MM.1S (cell line): ENCODE measurements around the gene APOH.

Experiments
- EZH2 ChIP-seq: fragments of 300-600 bp; sonication (generic); optimal IDR thresholded peaks from 2 replicates; pipeline ENCODE3; 2017; ENCODE audit warnings: low read depth, mild to moderate bottlenecking, antibody characterized with exemption, low read length, mixed read lengths
- EZH2phosphoT487 ChIP-seq: fragments of 300-600 bp; sonication (generic); IDR thresholded peaks from 2 replicates; pipeline ENCODE4 v1.6.1; 2018; ENCODE audit warnings: antibody characterized with exemption, low read length
- TF ChIP-seq, protein P1 (sequence below): fragments of 300-600 bp; sonication (generic); IDR thresholded peaks from 2 replicates; pipeline ENCODE4 v1.5.1; 2016; ENCODE audit warnings: antibody characterized with exemption, low read length, mixed read lengths

DNA sequence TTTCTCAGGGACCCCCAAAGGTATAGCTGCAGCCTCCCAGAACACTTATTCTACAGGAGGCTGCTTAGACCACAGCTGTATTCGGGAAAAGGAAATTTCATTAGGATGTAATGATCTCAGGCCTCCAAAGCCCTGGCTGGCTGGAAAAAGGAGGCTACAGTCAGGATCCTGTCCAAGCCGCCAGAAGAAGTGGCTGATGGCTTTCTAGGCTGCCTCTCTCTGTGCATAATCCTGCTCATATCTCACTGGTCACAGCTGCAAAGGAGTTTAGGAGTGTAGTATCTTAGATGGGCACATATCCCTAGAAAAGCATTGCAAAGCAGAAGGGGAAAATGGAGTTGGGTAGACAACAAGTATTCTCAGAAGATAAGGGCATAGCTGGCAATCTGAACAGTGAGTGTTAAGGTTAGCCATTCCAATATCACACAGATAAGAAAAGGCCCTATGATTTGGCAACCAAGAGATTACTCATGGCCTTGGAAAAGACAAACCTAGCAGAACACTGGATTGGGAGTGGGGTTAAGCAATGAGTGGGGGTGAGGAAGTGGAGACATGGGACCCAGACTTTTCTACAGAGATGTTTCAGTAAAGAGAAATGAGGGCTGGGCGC lies 47.2 kb upstream of the APOH start:
- TF ChIP-seq, protein P1, sequence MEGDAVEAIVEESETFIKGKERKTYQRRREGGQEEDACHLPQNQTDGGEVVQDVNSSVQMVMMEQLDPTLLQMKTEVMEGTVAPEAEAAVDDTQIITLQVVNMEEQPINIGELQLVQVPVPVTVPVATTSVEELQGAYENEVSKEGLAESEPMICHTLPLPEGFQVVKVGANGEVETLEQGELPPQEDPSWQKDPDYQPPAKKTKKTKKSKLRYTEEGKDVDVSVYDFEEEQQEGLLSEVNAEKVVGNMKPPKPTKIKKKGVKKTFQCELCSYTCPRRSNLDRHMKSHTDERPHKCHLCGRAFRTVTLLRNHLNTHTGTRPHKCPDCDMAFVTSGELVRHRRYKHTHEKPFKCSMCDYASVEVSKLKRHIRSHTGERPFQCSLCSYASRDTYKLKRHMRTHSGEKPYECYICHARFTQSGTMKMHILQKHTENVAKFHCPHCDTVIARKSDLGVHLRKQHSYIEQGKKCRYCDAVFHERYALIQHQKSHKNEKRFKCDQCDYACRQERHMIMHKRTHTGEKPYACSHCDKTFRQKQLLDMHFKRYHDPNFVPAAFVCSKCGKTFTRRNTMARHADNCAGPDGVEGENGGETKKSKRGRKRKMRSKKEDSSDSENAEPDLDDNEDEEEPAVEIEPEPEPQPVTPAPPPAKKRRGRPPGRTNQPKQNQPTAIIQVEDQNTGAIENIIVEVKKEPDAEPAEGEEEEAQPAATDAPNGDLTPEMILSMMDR: no peak
- no peak for TF ChIP-seq EZH2
- no peak for TF ChIP-seq EZH2phosphoT487
